Choroid plexus epithelial cell (primary cell): ENCODE measurements around the gene AKT3.
A peak's percentile ranks its signal among the peaks of the same experiment; 100 is the strongest.

Experiments used
- DNase-seq: peaks from one replicate; pipeline ENCODE4 v3.0.0-alpha.2; 2010; ENCODE audit warnings: low read depth
- H3K4me3 ChIP-seq: 2 replicates; pipeline ENCODE4 v1.5.1; 2011; ENCODE audit warnings: low read depth, mild to moderate bottlenecking, control low read depth, low read length, moderate library complexity
- TF ChIP-seq, protein P1 (sequence below): conservative IDR thresholded peaks from 2 replicates; pipeline ENCODE4 v1.5.1; 2011; ENCODE audit warnings: low read depth, mild to moderate bottlenecking, control low read depth, inconsistent platforms, low read length, moderate library complexity

Gene AKT3

GRCh38 chr1:243701872-243702271 is 148.2 kb downstream of the AKT3 start:
- no peak for DNase-seq
- TF ChIP-seq, protein P1, sequence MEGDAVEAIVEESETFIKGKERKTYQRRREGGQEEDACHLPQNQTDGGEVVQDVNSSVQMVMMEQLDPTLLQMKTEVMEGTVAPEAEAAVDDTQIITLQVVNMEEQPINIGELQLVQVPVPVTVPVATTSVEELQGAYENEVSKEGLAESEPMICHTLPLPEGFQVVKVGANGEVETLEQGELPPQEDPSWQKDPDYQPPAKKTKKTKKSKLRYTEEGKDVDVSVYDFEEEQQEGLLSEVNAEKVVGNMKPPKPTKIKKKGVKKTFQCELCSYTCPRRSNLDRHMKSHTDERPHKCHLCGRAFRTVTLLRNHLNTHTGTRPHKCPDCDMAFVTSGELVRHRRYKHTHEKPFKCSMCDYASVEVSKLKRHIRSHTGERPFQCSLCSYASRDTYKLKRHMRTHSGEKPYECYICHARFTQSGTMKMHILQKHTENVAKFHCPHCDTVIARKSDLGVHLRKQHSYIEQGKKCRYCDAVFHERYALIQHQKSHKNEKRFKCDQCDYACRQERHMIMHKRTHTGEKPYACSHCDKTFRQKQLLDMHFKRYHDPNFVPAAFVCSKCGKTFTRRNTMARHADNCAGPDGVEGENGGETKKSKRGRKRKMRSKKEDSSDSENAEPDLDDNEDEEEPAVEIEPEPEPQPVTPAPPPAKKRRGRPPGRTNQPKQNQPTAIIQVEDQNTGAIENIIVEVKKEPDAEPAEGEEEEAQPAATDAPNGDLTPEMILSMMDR, result no peak

GRCh38 chr1:243693800-243694199 is 156.2 kb downstream of the AKT3 start:
- TF ChIP-seq, protein P1, result no peak
- DNase-seq, result no peak
- H3K4me3 ChIP-seq, result no peak overlapping the region

More at GRCh38 chr1:243701872-243702271, 148.2 kb downstream of the AKT3 start:
- no peak overlapping the region for H3K4me3 ChIP-seq

DNA sequence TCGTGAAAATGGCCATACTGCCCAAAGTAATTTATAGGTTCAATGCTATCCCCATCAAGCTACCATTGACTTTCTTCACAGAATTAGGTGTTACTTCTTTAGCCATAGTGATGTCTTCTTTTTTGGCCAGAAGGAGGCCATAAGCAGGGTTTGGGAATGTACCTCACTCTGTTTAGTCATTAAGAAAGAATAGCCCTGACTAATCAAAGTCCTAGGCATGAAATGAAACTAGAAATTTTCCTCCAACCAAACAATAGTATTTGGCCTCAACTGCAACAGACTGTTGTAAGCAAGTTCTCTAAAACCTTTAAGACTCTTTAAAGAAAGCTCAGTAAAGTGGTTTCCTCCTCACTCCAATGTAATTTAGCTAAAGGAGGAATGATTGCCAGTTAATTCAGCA is 163.9 kb downstream of the AKT3 start:
- no peak overlapping the region for H3K4me3 ChIP-seq
- TF ChIP-seq, protein P1, result no peak
- peak; percentile 11 for DNase-seq

GRCh38 chr1:243680860-243681259 is 169.2 kb downstream of the AKT3 start:
- no peak overlapping the region for H3K4me3 ChIP-seq
- DNase-seq, result no peak

GRCh38 chr1:243672539-243673074 is 177.4 kb downstream of the AKT3 start:
- no peak overlapping the region for H3K4me3 ChIP-seq
- DNase-seq, result no peak
- TF ChIP-seq, protein P1, result no peak

More at GRCh38 chr1:243680860-243681259, 169.2 kb downstream of the AKT3 start:
- TF ChIP-seq, protein P1, result no peak

- H3K4me3 ChIP-seq, result no peak overlapping the region
- TF ChIP-seq, protein P1, result no peak
- peak; percentile 7 for DNase-seq
These were observed 182.5 kb downstream of the AKT3 start for GRCh38 chr1:243667591-243667990.

DNA sequence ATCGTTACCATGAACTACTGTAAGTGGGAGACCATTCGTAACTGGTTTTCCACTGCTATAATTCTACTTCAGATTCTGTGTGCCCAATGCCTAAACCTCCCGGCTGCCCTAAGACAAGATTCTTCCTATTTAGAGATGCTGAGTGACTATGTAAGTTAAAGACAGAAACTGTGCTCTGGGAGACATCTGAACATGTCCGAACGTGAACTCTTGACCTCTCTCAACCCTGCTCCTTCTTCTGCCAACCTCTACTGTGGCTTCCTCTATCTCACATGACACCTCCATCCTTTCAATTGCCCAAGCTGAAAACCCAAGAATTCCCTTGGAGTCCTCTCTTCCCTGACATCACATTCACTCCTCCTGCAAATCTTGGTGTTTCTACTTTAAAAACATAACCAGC is 182.9 kb downstream of the AKT3 start:
- TF ChIP-seq, protein P1, result no peak
- DNase-seq, result no peak

More for the DNA sequence above, 182.9 kb downstream of the AKT3 start:
- H3K4me3 ChIP-seq, result no peak overlapping the region
